Common myeloid progenitor, CD34-positive (primary cell): ENCODE measurements around the gene HSPH1.
"Not testable (repeated sequence)": the region's sequence is repeated elsewhere in the genome, so short reads cannot be mapped to it uniquely, and the experiment has no call there.

Experiments used
- CTCF ChIA-PET: fragments of 350-600 bp; sonication (Branson Sonifier 250); formaldehyde crosslinking; loops from one replicate; lab custom pipeline; 2021; ENCODE audit warnings: antibody characterized with exemption; lab: Charles Lee
- POLR2A ChIA-PET: fragments of 350-600 bp; sonication (Branson Sonifier 250); formaldehyde crosslinking; loops from one replicate; lab custom pipeline; 2021; ENCODE audit warnings: antibody characterized with exemption; lab: Charles Lee
- DNase-seq, 3 donors: peaks; one replicate each; pipeline versions ENCODE4 v3.0.0 to v3.0.0-alpha.2; 2013
- H3K27ac ChIP-seq, 2 experiments: 1 replicate in 1 of 2; 2 replicates in 1 of 2; pipeline ENCODE4 v1.7.0; 2013; ENCODE audit warnings: inconsistent platforms in 2 of 2, low read length in 2 of 2, mild to moderate bottlenecking in 2 of 2, low read depth in 1 of 2, moderate library complexity in 1 of 2; ENCODE audit not compliant: severe bottlenecking in 2 of 2, insufficient read depth in 1 of 2, poor library complexity in 1 of 2
- H3K27me3 ChIP-seq, 5 experiments: replicated peaks in 2 of 5; 1 replicate in 3 of 5; 2 replicates in 2 of 5; pipeline versions ENCODE4 v1.6.1 to v1.7.0; 2013; ENCODE audit warnings: low read length in 4 of 5, mild to moderate bottlenecking in 2 of 5, moderate library complexity in 2 of 5, inconsistent platforms in 1 of 5; ENCODE audit not compliant: insufficient read depth in 5 of 5, control insufficient read depth in 4 of 5
- H3K36me3 ChIP-seq, 4 experiments: 1 replicate in 2 of 4; 2 replicates in 2 of 4; pipeline versions ENCODE4 v1.6.1 to v1.7.0; 2013; ENCODE audit warnings: low read length in 3 of 4, control low read depth in 1 of 4, mild to moderate bottlenecking in 1 of 4; ENCODE audit not compliant: control insufficient read depth in 4 of 4, insufficient read depth in 4 of 4
- H3K4me1 ChIP-seq, 4 experiments: 1 replicate in 3 of 4; 2 replicates in 1 of 4; pipeline versions ENCODE4 v1.6.1 to v1.7.1; 2013; ENCODE audit warnings: low read length in 3 of 4, mild to moderate bottlenecking in 3 of 4, control low read depth in 1 of 4, inconsistent platforms in 1 of 4, moderate library complexity in 1 of 4; ENCODE audit not compliant: control insufficient read depth in 4 of 4, insufficient read depth in 4 of 4; ENCODE audit errors: control extremely low read depth in 1 of 4
- H3K4me3 ChIP-seq, 7 experiments: 1 replicate in 4 of 7; 2 replicates in 3 of 7; pipeline versions ENCODE4 v1.5.1 to v1.7.0; 2013; ENCODE audit warnings: mild to moderate bottlenecking in 7 of 7, low read length in 6 of 7, moderate library complexity in 6 of 7, inconsistent platforms in 2 of 7, low read depth in 2 of 7, control low read depth in 1 of 7; ENCODE audit not compliant: insufficient read depth in 4 of 7, control insufficient read depth in 1 of 7; ENCODE audit errors: extremely low read depth in 1 of 7
- H3K9me3 ChIP-seq, 5 experiments: 1 replicate in 4 of 5; 2 replicates in 1 of 5; pipeline versions ENCODE4 v1.6.1 to v1.7.1; 2013; ENCODE audit warnings: low read length in 4 of 5, mild to moderate bottlenecking in 2 of 5, inconsistent platforms in 1 of 5, low read depth in 1 of 5, moderate library complexity in 1 of 5; ENCODE audit not compliant: control insufficient read depth in 4 of 5, insufficient read depth in 2 of 5; ENCODE audit errors: control extremely low read depth in 1 of 5
- WGBS: methylation state at CpG from one replicate; pipeline ENCODE4 v1.1.5; 2013; ENCODE audit not compliant: insufficient coverage; 5-methylcytosine and 5-hydroxymethylcytosine counted together

The HSPH1 gene

GRCh38 chr13:31179241-31179640 lies 17.5 kb upstream of the HSPH1 start:
- ChIA-PET POLR2A (no interaction called here), CTCF (interaction anchor here (1.5 kb wide), 1 partner anchor 15 kb away, joined by 4 read pairs; no protein-coding TSS in a partner anchor)
- DNase-seq: no peak
- no peaks in the 10 kb centered on the region for H3K27me3 ChIP-seq
- H3K36me3 ChIP-seq: no peaks in the 10 kb centered on the region
- 94% methylated on average over 6 of the region's 8 CpGs for WGBS
- H3K4me3 ChIP-seq: no peak overlapping the region
- no peak overlapping the region for H3K27ac ChIP-seq
- peaks cover 0 to 7% (median 0%) of the 10 kb centered on the region in 4 experiments for H3K4me1 ChIP-seq
- H3K9me3 ChIP-seq: no peaks in the 10 kb centered on the region

GRCh38 chr13:31177813-31178495 lies 16.2 kb upstream of the HSPH1 start:
- H3K27me3 ChIP-seq, H3K4me1 ChIP-seq, H3K27ac ChIP-seq, POLR2A ChIA-PET, DNase-seq, CTCF ChIA-PET, H3K4me3 ChIP-seq, H3K36me3 ChIP-seq, H3K9me3 ChIP-seq: not testable (repeated sequence)
- 96% methylated on average over 12 of the region's 12 CpGs for WGBS

GRCh38 chr13:31175847-31176532 lies 14.3 kb upstream of the HSPH1 start:
- ChIA-PET CTCF (interaction anchor here (1.0 kb wide), 1 partner anchor 12 kb away, joined by 3 read pairs; no protein-coding TSS in a partner anchor), POLR2A (no interaction called here)
- Histone ChIP-seq H3K4me3 (no peak overlapping the region), H3K27me3 (no peaks in the 10 kb centered on the region), H3K27ac (no peak overlapping the region), H3K36me3 (no peaks in the 10 kb centered on the region), H3K9me3 (no peaks in the 10 kb centered on the region), H3K4me1 (peaks cover 0 to 7% (median 0%) of the 10 kb centered on the region in 4 experiments)
- no peak for DNase-seq
- WGBS: 97% methylated on average over 3 of the region's 3 CpGs

- no peaks in the 10 kb centered on the region for H3K27me3 ChIP-seq
- ChIA-PET POLR2A (no interaction called here), CTCF (no interaction called here)
- 100% methylated on average over 1 of the region's 3 CpGs for WGBS
- H3K36me3 ChIP-seq: no peaks in the 10 kb centered on the region
- H3K4me1 ChIP-seq: no peaks in the 10 kb centered on the region
- H3K9me3 ChIP-seq: no peaks in the 10 kb centered on the region
- no peak overlapping the region for H3K27ac ChIP-seq
- no peak overlapping the region for H3K4me3 ChIP-seq
- DNase-seq: peak in 1 of 3 donors; percentile 21
Observed at GRCh38 chr13:31174018-31174417, 12.3 kb upstream of the HSPH1 start.

GRCh38 chr13:31172535-31172934 lies 10.8 kb upstream of the HSPH1 start:
- CTCF ChIA-PET: interaction anchor here (1.1 to 1.2 kb wide), 2 partner anchors 21 to 25 kb away, joined by 3 to 4 read pairs; no protein-coding TSS in a partner anchor
- H3K4me3 ChIP-seq: no peak overlapping the region
- H3K27ac ChIP-seq: no peak overlapping the region
- H3K36me3 ChIP-seq: no peaks in the 10 kb centered on the region
- no peaks in the 10 kb centered on the region for H3K27me3 ChIP-seq
- no peak for DNase-seq
- no CpG with 5 or more reads among the region's 2 CpGs for WGBS
- POLR2A ChIA-PET: no interaction called here
- no peaks in the 10 kb centered on the region for H3K4me1 ChIP-seq
- H3K9me3 ChIP-seq: no peaks in the 10 kb centered on the region

GRCh38 chr13:31172001-31172400 lies 10.3 kb upstream of the HSPH1 start:
- CTCF ChIA-PET: no interaction called here
- Histone ChIP-seq H3K9me3 (no peaks in the 10 kb centered on the region), H3K36me3 (no peaks in the 10 kb centered on the region), H3K4me1 (no peaks in the 10 kb centered on the region), H3K27me3 (no peaks in the 10 kb centered on the region), H3K4me3 (no peak overlapping the region), H3K27ac (no peak overlapping the region)
- no peak for DNase-seq
- WGBS: no CpG with 5 or more reads among the region's 3 CpGs
- POLR2A ChIA-PET: no interaction called here

- POLR2A ChIA-PET: interaction anchor here (0.6 kb wide), 1 partner anchor 190 kb away, joined by 3 read pairs; no protein-coding TSS in a partner anchor
- no peaks in the 10 kb centered on the region for H3K4me1 ChIP-seq
- H3K27ac ChIP-seq: no peak overlapping the region
- no peak for DNase-seq
- 100% methylated on average over 7 of the region's 11 CpGs for WGBS
- CTCF ChIA-PET: no interaction called here
- H3K4me3 ChIP-seq: no peak overlapping the region
- H3K9me3 ChIP-seq: no peaks in the 10 kb centered on the region
- no peaks in the 10 kb centered on the region for H3K36me3 ChIP-seq
- H3K27me3 ChIP-seq: no peaks in the 10 kb centered on the region
Observed at GRCh38 chr13:31168736-31169135, 7.0 kb upstream of the HSPH1 start.
